Measurements from ENCODE around the gene ARHGAP30. TPM values are rescaled to one million over a fixed set of nuclear protein-coding genes. Genes with fewer than 3 reads are reported as not detected.
A peak's percentile ranks its signal among the peaks of the same experiment; 100 is the strongest.

The ARHGAP30 gene
- total RNA-seq, 1 donor from 2014 or later: not detected

DNA sequence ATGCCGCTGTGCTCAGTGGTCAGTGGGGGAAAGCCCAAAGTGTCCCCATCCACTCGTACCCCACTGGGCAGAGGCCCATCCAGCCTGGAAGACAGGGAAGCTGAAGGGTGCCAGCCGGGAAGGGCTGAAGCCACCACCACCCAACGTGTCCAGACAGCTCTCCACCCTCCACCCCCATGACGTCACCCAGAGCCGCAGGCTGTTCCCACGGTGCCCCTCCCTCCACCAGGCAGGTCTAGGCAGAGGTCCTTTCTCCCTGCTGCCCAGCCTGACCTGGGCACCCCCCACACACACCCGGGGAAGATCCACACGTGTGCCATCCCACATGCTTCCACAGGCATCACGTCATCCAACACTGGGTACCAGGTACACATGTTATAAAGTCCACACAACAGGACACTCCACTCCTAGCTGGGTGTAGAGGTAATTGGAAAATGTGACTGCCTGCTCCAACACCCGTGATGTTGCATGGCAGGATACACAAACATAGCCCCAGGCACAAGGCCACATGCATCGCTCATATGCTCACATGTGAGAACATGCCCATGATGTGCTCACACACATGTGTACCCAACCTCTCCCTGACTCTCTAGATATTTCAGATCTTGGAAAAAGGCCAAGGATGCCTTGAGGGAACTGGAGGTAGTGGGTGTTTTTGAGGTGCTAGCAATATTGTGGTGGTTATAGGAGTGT, 5.1 kb upstream of the ARHGAP30 start:
- H3K4me3 Mint-ChIP-seq (ENCODE audit: unreplicated experiment): no peak overlapping the region
- H3K27ac Mint-ChIP-seq (ENCODE audit: unreplicated experiment): no peak overlapping the region
- no peaks in the 10 kb centered on the region for H3K4me1 Mint-ChIP-seq (ENCODE audit: low read depth)
- DNase-seq (ENCODE audit: low spot score): no peak
- TF ChIP-seq CTCF (IDR thresholded peaks at IDR 0.05): no peak
- H3K9me3 Mint-ChIP-seq (ENCODE audit: low read depth): no peaks in the 10 kb centered on the region
- H3K27me3 Mint-ChIP-seq (ENCODE audit: low read depth): no peaks in the 10 kb centered on the region
- no peaks in the 10 kb centered on the region for H3K36me3 Mint-ChIP-seq (ENCODE audit: low read depth)

- no peaks in the 10 kb centered on the region for H3K9me3 Mint-ChIP-seq (ENCODE audit: low read depth)
- H3K27me3 Mint-ChIP-seq (ENCODE audit: low read depth): no peaks in the 10 kb centered on the region
- DNase-seq (ENCODE audit: low spot score): no peak
- H3K4me3 Mint-ChIP-seq (ENCODE audit: unreplicated experiment): no peak overlapping the region
- H3K36me3 Mint-ChIP-seq (ENCODE audit: low read depth): no peaks in the 10 kb centered on the region
- no peak overlapping the region for H3K27ac Mint-ChIP-seq (ENCODE audit: unreplicated experiment)
- TF ChIP-seq CTCF (IDR thresholded peaks at IDR 0.05): no peak
- no peaks in the 10 kb centered on the region for H3K4me1 Mint-ChIP-seq (ENCODE audit: low read depth)
Measured at GRCh38 chr1:161073474-161074121, 3.9 kb upstream of the ARHGAP30 start.

DNA sequence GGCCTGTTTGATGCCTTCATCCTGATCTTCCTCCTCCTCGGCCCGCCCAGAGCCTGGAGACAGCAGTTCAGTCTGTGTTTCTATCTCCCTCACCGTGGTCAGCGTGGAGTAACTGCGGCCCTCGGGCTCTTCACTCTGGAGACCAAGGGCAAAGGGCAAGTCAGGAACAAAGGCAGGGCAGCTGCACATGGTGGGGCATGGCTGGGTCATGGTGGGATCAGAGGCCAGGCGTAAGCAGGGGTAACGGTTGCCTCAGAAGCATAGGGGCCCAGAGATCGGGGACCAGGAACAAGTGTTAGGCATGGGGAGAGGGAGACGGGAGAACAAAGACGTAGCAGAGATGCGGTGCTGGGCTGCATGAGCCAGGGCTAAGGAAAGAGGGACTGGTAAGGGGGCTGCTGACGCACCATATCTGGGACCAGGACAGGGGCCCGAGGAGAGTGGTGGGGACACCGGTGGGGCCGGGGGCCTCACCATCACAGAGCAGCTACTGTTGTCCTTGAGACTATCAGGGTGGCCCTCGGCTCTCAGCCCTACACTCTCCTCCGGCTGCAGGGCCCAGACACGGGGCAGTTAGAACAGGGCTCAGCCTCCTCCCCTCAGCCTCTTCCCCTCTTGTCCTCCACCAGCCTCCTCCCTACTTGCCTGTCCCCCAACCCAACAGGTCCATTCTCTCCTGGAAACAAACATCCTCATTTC, 3.2 kb upstream of the ARHGAP30 start:
- H3K27ac Mint-ChIP-seq (ENCODE audit: unreplicated experiment): no peak overlapping the region
- H3K9me3 Mint-ChIP-seq (ENCODE audit: low read depth): no peaks in the 10 kb centered on the region

GRCh38 chr1:161071886-161072371, 2.2 kb upstream of the ARHGAP30 start:
- Mint-ChIP-seq H3K4me1 (ENCODE audit: low read depth) (no peaks in the 10 kb centered on the region), H3K9me3 (ENCODE audit: low read depth) (no peaks in the 10 kb centered on the region), H3K27ac (ENCODE audit: unreplicated experiment) (no peak overlapping the region), H3K36me3 (ENCODE audit: low read depth) (no peaks in the 10 kb centered on the region), H3K4me3 (ENCODE audit: unreplicated experiment) (no peak overlapping the region), H3K27me3 (ENCODE audit: low read depth) (peaks cover 1% of the 10 kb centered on the region)
- peak; percentile 65 for TF ChIP-seq CTCF (IDR thresholded peaks at IDR 0.05)
- no peak for DNase-seq (ENCODE audit: low spot score)

More for the DNA sequence above, 3.2 kb upstream of the ARHGAP30 start:
- DNase-seq (ENCODE audit: low spot score): no peak
- H3K36me3 Mint-ChIP-seq (ENCODE audit: low read depth): no peaks in the 10 kb centered on the region
- H3K4me1 Mint-ChIP-seq (ENCODE audit: low read depth): no peaks in the 10 kb centered on the region
- TF ChIP-seq CTCF (IDR thresholded peaks at IDR 0.05): no peak
- H3K4me3 Mint-ChIP-seq (ENCODE audit: unreplicated experiment): no peak overlapping the region
- H3K27me3 Mint-ChIP-seq (ENCODE audit: low read depth): no peaks in the 10 kb centered on the region

- TF ChIP-seq CTCF (IDR thresholded peaks at IDR 0.05): no peak
- H3K27ac Mint-ChIP-seq (ENCODE audit: unreplicated experiment): no peak overlapping the region
- no peak for DNase-seq (ENCODE audit: low spot score)
- H3K9me3 Mint-ChIP-seq (ENCODE audit: low read depth): no peaks in the 10 kb centered on the region
- H3K27me3 Mint-ChIP-seq (ENCODE audit: low read depth): peaks cover 5% of the 10 kb centered on the region
- no peak overlapping the region for H3K4me3 Mint-ChIP-seq (ENCODE audit: unreplicated experiment)
- H3K4me1 Mint-ChIP-seq (ENCODE audit: low read depth): no peaks in the 10 kb centered on the region
- H3K36me3 Mint-ChIP-seq (ENCODE audit: low read depth): no peaks in the 10 kb centered on the region
Measured at GRCh38 chr1:161070761-161071160, 1.1 kb upstream of the ARHGAP30 start.

Measured in chondrocyte (in vitro differentiated cells).